Loucy (cell line): ENCODE data around the gene MUCL1.

ENCODE experiments used
- H2AFZ ChIP-seq: fragments of 200-600 bp; sonication (generic); 2 replicates; pipeline ENCODE4 v1.6.0; 2016; ENCODE audit warnings: antibody characterized with exemption, mild to moderate bottlenecking, low read length, moderate library complexity
- H3F3A ChIP-seq: fragments of 200-600 bp; 2 replicates; pipeline ENCODE4 v1.6.0; 2016; ENCODE audit warnings: antibody characterized with exemption, low read depth, mild to moderate bottlenecking
- H3K27me3 ChIP-seq: fragments of 200-600 bp; sonication (generic); 2 replicates; pipeline ENCODE4 v1.6.1; 2014; ENCODE audit warnings: low read length, mild to moderate bottlenecking; ENCODE audit not compliant: insufficient read depth, poor library complexity, severe bottlenecking
- H3K36me3 ChIP-seq: fragments of 200-600 bp; sonication (generic); 2 replicates; pipeline ENCODE4 v1.6.1; 2016; ENCODE audit warnings: low read length; ENCODE audit not compliant: insufficient read depth
- H3K4me1 ChIP-seq: fragments of 200-600 bp; sonication (generic); 2 replicates; pipeline ENCODE4 v1.5.1; 2014; ENCODE audit warnings: low read length, mild to moderate bottlenecking; ENCODE audit not compliant: insufficient read depth, poor library complexity, severe bottlenecking
- H3K4me2 ChIP-seq: fragments of 200-600 bp; sonication (generic); 2 replicates; pipeline ENCODE4 v1.6.0; 2014; ENCODE audit warnings: antibody characterized with exemption, low read length, low read depth, mild to moderate bottlenecking; ENCODE audit not compliant: poor library complexity, severe bottlenecking
- H3K4me3 ChIP-seq: fragments of 200-600 bp; sonication (generic); 2 replicates; pipeline ENCODE4 v1.5.1; 2014; ENCODE audit warnings: low read length, mild to moderate bottlenecking, mixed read lengths; ENCODE audit not compliant: poor library complexity, severe bottlenecking
- H3K79me2 ChIP-seq: fragments of 200-600 bp; sonication (generic); 2 replicates; pipeline ENCODE4 v1.6.1; 2014; ENCODE audit warnings: low read length; ENCODE audit not compliant: insufficient read depth
- H3K9ac ChIP-seq: fragments of 200-600 bp; sonication (generic); 2 replicates; pipeline ENCODE4 v1.6.0; 2014; ENCODE audit warnings: mild to moderate bottlenecking, low read depth, low read length, moderate library complexity; ENCODE audit not compliant: poor library complexity, severe bottlenecking
- H3K9me2 ChIP-seq: fragments of 200-600 bp; sonication (generic); replicated peaks from 2 replicates; pipeline ENCODE4 v1.6.1; 2016; ENCODE audit warnings: low read depth, low read length, mixed read lengths
- H3K9me3 ChIP-seq: fragments of 200-600 bp; sonication (generic); 2 replicates; pipeline ENCODE4 v1.6.1; 2014; ENCODE audit warnings: mild to moderate bottlenecking, antibody characterized with exemption, low read length, low read depth; ENCODE audit not compliant: insufficient read depth
- H4K20me1 ChIP-seq: fragments of 200-600 bp; sonication (generic); 2 replicates; pipeline ENCODE4 v1.6.0; 2014; ENCODE audit warnings: antibody characterized with exemption, low read length, mild to moderate bottlenecking; ENCODE audit not compliant: insufficient read depth, poor library complexity, severe bottlenecking
- EZH2phosphoT487 ChIP-seq: fragments of 200-600 bp; IDR thresholded peaks from 2 replicates; pipeline ENCODE4 v1.6.1; 2018; ENCODE audit warnings: antibody characterized with exemption, mild to moderate bottlenecking, moderate library complexity, borderline replicate concordance
- TF ChIP-seq, protein P1 (sequence below): fragments of 200-600 bp; sonication (generic); conservative IDR thresholded peaks from 2 replicates; pipeline ENCODE4 v1.5.1; 2014; ENCODE audit warnings: mild to moderate bottlenecking, antibody characterized with exemption, low read length

The MUCL1 gene

DNA sequence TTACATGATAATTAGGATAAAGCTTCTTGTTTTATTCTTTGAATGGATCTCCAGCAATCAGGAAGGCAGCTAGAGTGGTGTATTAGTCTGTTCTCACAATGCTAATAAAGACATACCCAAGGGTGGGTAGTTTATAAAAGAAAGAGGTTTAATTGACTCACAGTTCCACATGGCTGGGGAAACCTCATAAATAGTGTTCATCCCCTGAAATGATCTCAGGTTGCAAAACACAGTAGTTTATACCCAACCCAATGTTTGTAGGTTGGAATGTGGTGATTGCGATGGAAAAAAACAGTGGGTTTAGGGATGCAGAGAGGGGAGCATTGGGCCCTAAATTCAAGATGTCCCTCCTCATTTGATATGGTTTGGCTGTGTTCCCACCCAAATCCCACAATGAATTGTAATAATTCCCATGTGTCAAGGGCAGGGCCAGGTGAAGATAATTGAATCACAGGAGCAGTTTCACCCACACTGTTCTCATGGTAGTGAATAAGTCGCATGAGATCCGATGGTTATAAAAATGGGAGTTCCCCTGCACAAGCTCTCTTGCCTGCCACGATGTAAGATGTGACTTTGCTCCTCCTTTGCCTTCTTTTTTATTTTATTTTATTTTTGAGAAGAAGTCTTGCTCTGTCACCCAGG is 11.5 kb downstream of the MUCL1 start:
- Histone ChIP-seq H3K9me2 (no peaks in the 10 kb centered on the region), H3K4me1 (no peaks in the 10 kb centered on the region), H2AFZ (no peak overlapping the region), H3K27me3 (no peaks in the 10 kb centered on the region), H3K79me2 (no peaks in the 10 kb centered on the region), H3K4me3 (no peak overlapping the region), H3K4me2 (no peak overlapping the region), H3K36me3 (no peaks in the 10 kb centered on the region), H3K9ac (no peak overlapping the region), H4K20me1 (no peaks in the 10 kb centered on the region), H3F3A (no peaks in the 10 kb centered on the region), H3K9me3 (no peaks in the 10 kb centered on the region)
- no peak for TF ChIP-seq EZH2phosphoT487
- TF ChIP-seq, protein P1, sequence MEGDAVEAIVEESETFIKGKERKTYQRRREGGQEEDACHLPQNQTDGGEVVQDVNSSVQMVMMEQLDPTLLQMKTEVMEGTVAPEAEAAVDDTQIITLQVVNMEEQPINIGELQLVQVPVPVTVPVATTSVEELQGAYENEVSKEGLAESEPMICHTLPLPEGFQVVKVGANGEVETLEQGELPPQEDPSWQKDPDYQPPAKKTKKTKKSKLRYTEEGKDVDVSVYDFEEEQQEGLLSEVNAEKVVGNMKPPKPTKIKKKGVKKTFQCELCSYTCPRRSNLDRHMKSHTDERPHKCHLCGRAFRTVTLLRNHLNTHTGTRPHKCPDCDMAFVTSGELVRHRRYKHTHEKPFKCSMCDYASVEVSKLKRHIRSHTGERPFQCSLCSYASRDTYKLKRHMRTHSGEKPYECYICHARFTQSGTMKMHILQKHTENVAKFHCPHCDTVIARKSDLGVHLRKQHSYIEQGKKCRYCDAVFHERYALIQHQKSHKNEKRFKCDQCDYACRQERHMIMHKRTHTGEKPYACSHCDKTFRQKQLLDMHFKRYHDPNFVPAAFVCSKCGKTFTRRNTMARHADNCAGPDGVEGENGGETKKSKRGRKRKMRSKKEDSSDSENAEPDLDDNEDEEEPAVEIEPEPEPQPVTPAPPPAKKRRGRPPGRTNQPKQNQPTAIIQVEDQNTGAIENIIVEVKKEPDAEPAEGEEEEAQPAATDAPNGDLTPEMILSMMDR = no peak

DNA sequence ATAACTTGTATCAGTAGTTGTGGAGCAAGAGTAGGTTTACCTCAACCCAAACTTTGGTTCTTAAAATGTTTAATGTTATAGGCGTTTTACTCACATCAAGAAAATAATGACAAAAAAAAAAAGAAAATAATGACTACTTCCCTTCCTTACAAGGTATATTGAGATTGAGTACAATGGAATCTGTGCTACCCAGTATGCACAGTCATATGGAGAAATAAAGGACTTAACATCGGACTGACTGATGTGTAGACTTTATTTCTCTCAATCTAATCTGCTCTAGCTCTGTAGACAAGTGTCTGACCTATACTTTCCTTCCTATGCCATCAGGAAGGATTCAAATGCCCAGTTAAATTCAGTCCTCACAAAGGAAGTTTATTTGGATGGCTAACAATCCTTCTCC is 14.4 kb downstream of the MUCL1 start:
- Histone ChIP-seq H2AFZ (no peak overlapping the region), H3K9me2 (no peaks in the 10 kb centered on the region), H3F3A (no peaks in the 10 kb centered on the region), H3K4me3 (no peak overlapping the region), H3K36me3 (no peaks in the 10 kb centered on the region), H4K20me1 (no peaks in the 10 kb centered on the region), H3K4me2 (no peak overlapping the region), H3K79me2 (no peaks in the 10 kb centered on the region), H3K9ac (no peak overlapping the region), H3K9me3 (no peaks in the 10 kb centered on the region), H3K27me3 (no peaks in the 10 kb centered on the region), H3K4me1 (no peaks in the 10 kb centered on the region)
- TF ChIP-seq EZH2phosphoT487 = no peak
- TF ChIP-seq, protein P1 = no peak

DNA sequence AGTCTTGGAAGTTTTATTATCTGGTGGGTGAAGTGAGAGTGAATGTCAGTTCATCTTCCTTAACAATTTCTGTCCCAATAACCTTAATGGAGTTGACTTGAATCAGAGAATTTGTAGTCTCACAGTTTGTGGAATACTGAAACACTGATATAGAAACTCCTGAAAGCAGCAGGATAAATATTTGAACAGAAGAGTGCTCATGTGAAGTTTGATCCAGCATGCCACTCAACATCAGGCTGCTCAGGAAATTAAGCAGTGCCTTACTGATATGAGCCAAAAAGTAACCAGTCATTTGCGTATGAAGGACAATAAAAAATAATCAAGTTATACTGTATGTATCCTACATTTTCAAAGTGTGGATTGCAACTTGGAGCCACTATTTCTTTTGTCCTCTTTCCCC is 15.7 kb downstream of the MUCL1 start:
- Histone ChIP-seq H3K9me2 (no peaks in the 10 kb centered on the region), H3K27me3 (no peaks in the 10 kb centered on the region), H3F3A (no peaks in the 10 kb centered on the region), H3K4me3 (no peak overlapping the region), H3K4me1 (no peaks in the 10 kb centered on the region), H3K4me2 (no peak overlapping the region), H3K36me3 (no peaks in the 10 kb centered on the region), H3K9me3 (no peaks in the 10 kb centered on the region), H3K79me2 (no peaks in the 10 kb centered on the region), H4K20me1 (no peaks in the 10 kb centered on the region), H3K9ac (no peak overlapping the region), H2AFZ (no peak overlapping the region)
- TF ChIP-seq, protein P1 = no peak
- no peak for TF ChIP-seq EZH2phosphoT487
